ENCODE results near the gene SESN1.

- TF ChIP-seq ZNF174 (CRISPR knock-in tag; IDR thresholded peaks at IDR 0.05) (no peak), PHB2 (IDR thresholded peaks at IDR 0.05; ENCODE audit: low read depth) (no peak), CHD1 (IDR thresholded peaks at IDR 0.05; ENCODE audit: low read length) (no peak), MEF2D (tag; conservative IDR thresholded peaks at IDR 0.05; ENCODE audit: low read depth) (no peak)
Observed at GRCh38 chr6:109027964-109028363, 66.7 kb downstream of the SESN1 start.
